Measurements from ENCODE around the gene EYA2.

Gene EYA2

GRCh38 chr20:46940616-46941015, 46.0 kb downstream of the EYA2 start:
- no peak for TF ChIP-seq CTCF (IDR thresholded peaks at IDR 0.05; ENCODE audit: control insufficient read depth, extremely low read depth, insufficient read depth)
- no peak for DNase-seq (ENCODE audit: low read depth)

GRCh38 chr20:46941404-46941803, 46.8 kb downstream of the EYA2 start:
- no peak overlapping the region for H3K4me3 ChIP-seq (ENCODE audit: low read depth, low read length)
- DNase-seq (ENCODE audit: low read depth): no peak
- no peak for TF ChIP-seq CTCF (IDR thresholded peaks at IDR 0.05; ENCODE audit: control insufficient read depth, extremely low read depth, insufficient read depth)

More at GRCh38 chr20:46940616-46941015, 46.0 kb downstream of the EYA2 start:
- H3K4me3 ChIP-seq (ENCODE audit: low read depth, low read length): no peak overlapping the region

GRCh38 chr20:46943861-46944591, 49.4 kb downstream of the EYA2 start:
- DNase-seq (ENCODE audit: low read depth): no peak
- no peak for TF ChIP-seq CTCF (IDR thresholded peaks at IDR 0.05; ENCODE audit: control insufficient read depth, extremely low read depth, insufficient read depth)

GRCh38 chr20:46945465-46945864, 50.8 kb downstream of the EYA2 start:
- TF ChIP-seq CTCF (IDR thresholded peaks at IDR 0.05; ENCODE audit: control insufficient read depth, extremely low read depth, insufficient read depth): no peak
- DNase-seq (ENCODE audit: low read depth): no peak
- no peak overlapping the region for H3K4me3 ChIP-seq (ENCODE audit: low read depth, low read length)

More at GRCh38 chr20:46943861-46944591, 49.4 kb downstream of the EYA2 start:
- H3K4me3 ChIP-seq (ENCODE audit: low read depth, low read length): no peak overlapping the region

- no peak overlapping the region for H3K4me3 ChIP-seq (ENCODE audit: low read depth, low read length)
- TF ChIP-seq CTCF (IDR thresholded peaks at IDR 0.05; ENCODE audit: control insufficient read depth, extremely low read depth, insufficient read depth): no peak
- no peak for DNase-seq (ENCODE audit: low read depth)
Measured at GRCh38 chr20:46946181-46946624, 51.6 kb downstream of the EYA2 start.

GRCh38 chr20:46946796-46947195, 52.2 kb downstream of the EYA2 start:
- peak; percentile 37 for DNase-seq (ENCODE audit: low read depth)
- no peak for TF ChIP-seq CTCF (IDR thresholded peaks at IDR 0.05; ENCODE audit: control insufficient read depth, extremely low read depth, insufficient read depth)

GRCh38 chr20:46948081-46948480, 53.4 kb downstream of the EYA2 start:
- H3K4me3 ChIP-seq (ENCODE audit: low read depth, low read length): no peak overlapping the region
- no peak for TF ChIP-seq CTCF (IDR thresholded peaks at IDR 0.05; ENCODE audit: control insufficient read depth, extremely low read depth, insufficient read depth)
- no peak for DNase-seq (ENCODE audit: low read depth)

More at GRCh38 chr20:46946796-46947195, 52.2 kb downstream of the EYA2 start:
- H3K4me3 ChIP-seq (ENCODE audit: low read depth, low read length): no peak overlapping the region

Measured in LNCaP clone FGC (cell line).